IMR-90 (cell line): ENCODE measurements around the gene ATXN7L2.
A peak's percentile ranks its signal among the peaks of the same experiment; 100 is the strongest.

Source experiments
- CEBPB ChIP-seq: IDR thresholded peaks from 2 replicates; pipeline ENCODE4 v1.6.1; 2012; ENCODE audit warnings: low read depth, low read length, improper control_type of control experiment
- POLR2A ChIP-seq: IDR thresholded peaks from 2 replicates; pipeline ENCODE4 v1.6.1; 2012; ENCODE audit warnings: mild to moderate bottlenecking, low read depth, low read length
- RFX5 ChIP-seq: IDR thresholded peaks from 2 replicates; pipeline ENCODE4 v1.8.0; 2012; ENCODE audit warnings: low read depth, mild to moderate bottlenecking, low read length, moderate library complexity
- SMC3 ChIP-seq: fragments of 150-350 bp; IDR thresholded peaks from 2 replicates; pipeline ENCODE4 v1.6.1; 2016; ENCODE audit warnings: low read depth, mild to moderate bottlenecking, antibody characterized with exemption, low read length, moderate library complexity
- USF2 ChIP-seq: fragments of 150-350 bp; IDR thresholded peaks from 2 replicates; pipeline ENCODE4 v1.6.1; 2017; ENCODE audit warnings: mild to moderate bottlenecking, antibody characterized with exemption, low read length, low read depth
- TF ChIP-seq, protein P1 (sequence below): conservative IDR thresholded peaks from 2 replicates; pipeline ENCODE4 v1.5.1; 2012; ENCODE audit warnings: mild to moderate bottlenecking, low read depth, low read length, improper control_type of control experiment

DNA sequence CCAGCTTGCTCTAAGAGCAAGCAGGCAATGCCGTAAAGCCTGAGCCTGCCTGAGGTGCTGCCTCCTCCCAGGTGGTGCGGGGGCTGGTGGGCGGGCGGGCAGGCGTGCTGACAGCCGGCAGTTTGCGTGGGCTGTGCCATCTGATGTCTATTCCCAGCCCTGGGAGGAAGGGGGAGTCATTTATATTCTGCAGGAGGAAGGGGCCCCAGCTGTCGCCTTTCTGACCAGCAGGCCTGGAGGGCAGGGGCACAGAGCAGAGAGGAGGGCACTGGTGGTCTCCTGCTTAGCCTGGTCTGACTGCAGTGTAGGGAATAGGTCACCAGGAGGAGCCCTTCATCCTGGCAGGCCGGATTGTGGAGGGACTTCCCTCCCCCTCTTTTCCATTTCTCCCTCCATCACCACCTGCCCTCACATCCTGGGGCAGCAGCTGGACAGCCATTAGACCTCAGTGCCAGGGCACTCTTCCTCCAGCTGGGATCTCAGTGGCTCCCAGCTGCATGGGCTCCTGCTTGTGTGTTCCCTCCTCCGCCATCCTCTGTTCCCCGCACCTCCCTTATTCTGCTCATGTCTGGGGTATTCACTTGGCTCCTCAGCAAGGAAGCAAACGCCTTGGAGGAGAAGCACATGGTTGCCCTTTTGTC lies 14.6 kb downstream of the ATXN7L2 start:
- TF ChIP-seq USF2 (no peak), CEBPB (no peak), SMC3 (peak; percentile 83), RFX5 (no peak), POLR2A (no peak)
- TF ChIP-seq, protein P1, sequence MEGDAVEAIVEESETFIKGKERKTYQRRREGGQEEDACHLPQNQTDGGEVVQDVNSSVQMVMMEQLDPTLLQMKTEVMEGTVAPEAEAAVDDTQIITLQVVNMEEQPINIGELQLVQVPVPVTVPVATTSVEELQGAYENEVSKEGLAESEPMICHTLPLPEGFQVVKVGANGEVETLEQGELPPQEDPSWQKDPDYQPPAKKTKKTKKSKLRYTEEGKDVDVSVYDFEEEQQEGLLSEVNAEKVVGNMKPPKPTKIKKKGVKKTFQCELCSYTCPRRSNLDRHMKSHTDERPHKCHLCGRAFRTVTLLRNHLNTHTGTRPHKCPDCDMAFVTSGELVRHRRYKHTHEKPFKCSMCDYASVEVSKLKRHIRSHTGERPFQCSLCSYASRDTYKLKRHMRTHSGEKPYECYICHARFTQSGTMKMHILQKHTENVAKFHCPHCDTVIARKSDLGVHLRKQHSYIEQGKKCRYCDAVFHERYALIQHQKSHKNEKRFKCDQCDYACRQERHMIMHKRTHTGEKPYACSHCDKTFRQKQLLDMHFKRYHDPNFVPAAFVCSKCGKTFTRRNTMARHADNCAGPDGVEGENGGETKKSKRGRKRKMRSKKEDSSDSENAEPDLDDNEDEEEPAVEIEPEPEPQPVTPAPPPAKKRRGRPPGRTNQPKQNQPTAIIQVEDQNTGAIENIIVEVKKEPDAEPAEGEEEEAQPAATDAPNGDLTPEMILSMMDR, result peak; percentile 70
